ENCODE measurements around the gene CDH4. TPM values are rescaled to one million over a fixed set of nuclear protein-coding genes. Genes with fewer than 3 reads are reported as not detected.

The CDH4 gene
- total and polyA plus RNA-seq, 2 of the 13 experiments (the other 11 are each of a cell fraction or from before 2014, with no cell fraction given) = not detected

DNA sequence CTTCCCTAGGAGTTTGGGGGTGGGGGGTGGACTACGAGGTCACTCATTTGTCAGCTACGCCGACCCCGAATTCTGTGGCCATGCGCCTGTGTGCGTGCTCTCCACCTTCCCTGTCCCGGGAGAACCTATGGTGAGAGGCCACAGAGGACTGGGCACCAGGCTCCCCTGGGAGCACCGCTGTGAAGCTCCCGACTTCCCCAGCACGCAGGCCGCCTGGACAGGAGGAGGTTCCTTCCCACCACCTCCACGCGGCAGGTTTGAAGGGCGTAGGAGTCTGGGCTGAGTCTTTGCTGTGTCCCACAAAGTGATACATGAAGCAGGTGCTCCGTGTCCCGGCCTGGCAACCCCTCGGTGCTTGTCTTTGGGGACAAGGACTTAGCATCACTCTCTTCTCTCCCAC is 107.2 kb downstream of the CDH4 start (continued):
- TF ChIP-seq SKIL (CRISPR knock-in tag; IDR thresholded peaks at IDR 0.05; ENCODE audit: borderline replicate concordance) (no peak), POLR2AphosphoS5 (IDR thresholded peaks at IDR 0.05; ENCODE audit: low read depth, low read length) (no peak), ZNF124 (CRISPR knock-in tag; IDR thresholded peaks at IDR 0.05) (no peak)

GRCh38 chr20:61360296-61360695 is 108.2 kb downstream of the CDH4 start:
- no peaks in the 10 kb centered on the region for H3K36me3 ChIP-seq (replicated peaks in 1 of 2; ENCODE audit: control insufficient read depth in 1 of 2, insufficient read depth in 2 of 2, low read length in 2 of 2)
- in situ Hi-C loops (cut with HindIII; ENCODE audit: extremely low pct_ligation_motif_present, low pct_unique_long_range_greater_than_20kb) (no loop called here), intact Hi-C loops (cut with micrococcal nuclease; ENCODE audit: unreplicated experiment) (no loop called here)
- H3K4me2 ChIP-seq (ENCODE audit: low read depth, low read length) = no peak overlapping the region
- no peak overlapping the region for H3K4me3 ChIP-seq (replicated peaks in 1 of 3; ENCODE audit: insufficient read depth in 1 of 3, low read depth in 2 of 3, low read length in 3 of 3)
- H3K9me3 ChIP-seq (ENCODE audit: low read length) = no peaks in the 10 kb centered on the region
- CTCF ChIA-PET (ENCODE audit: low intra/inter-chr PET ratio, low total read pairs) = no interaction called here
- no peaks in the 10 kb centered on the region for H4K20me1 ChIP-seq (ENCODE audit: insufficient read depth, low read length)
- WGBS (ENCODE audit: low lambda C conversion rate) = 23% methylated on average over 7 of the region's 9 CpGs
- H2AFZ ChIP-seq (ENCODE audit: low read length) = no peak overlapping the region
- no peak for DNase-seq (ENCODE audit: low spot score)
- no TSS peak for BruUV-seq (replicated peaks)
- POLR2A ChIA-PET = no interaction called here
- no peak for ATAC-seq
- H3K79me2 ChIP-seq (ENCODE audit: insufficient read depth, low read length) = no peaks in the 10 kb centered on the region
- peaks cover 25 to 72% of the 10 kb centered on the region in 2 experiments; a peak in 4 of 5 replicates for H3K27me3 ChIP-seq (ENCODE audit: control insufficient read depth in 1 of 2, insufficient read depth in 2 of 2, low read length in 2 of 2)
- no peaks in the 10 kb centered on the region for H3K4me1 ChIP-seq (ENCODE audit: insufficient read depth, low read length)
- H3K27ac ChIP-seq (ENCODE audit: extremely low read length, insufficient read depth, low read length) = no peak overlapping the region
- FAIRE-seq = no peak
- no peak overlapping the region for H3K9ac ChIP-seq (ENCODE audit: insufficient read depth, low read depth, low read length)
- TF ChIP-seq ZHX1 (CRISPR knock-in tag; IDR thresholded peaks at IDR 0.05; ENCODE audit: low read depth) = no peak
- no peak for TF ChIP-seq BCL3 (CRISPR knock-in tag; IDR thresholded peaks at IDR 0.05)
- no peak for TF ChIP-seq CBX5 (CRISPR knock-in tag; IDR thresholded peaks at IDR 0.05; ENCODE audit: borderline replicate concordance)
- no peak for TF ChIP-seq RBM22 (optimal IDR thresholded peaks at IDR 0.05; ENCODE audit: low read length)
- no peak for TF ChIP-seq ZFP1 (CRISPR knock-in tag; IDR thresholded peaks at IDR 0.05)
- no peak for TF ChIP-seq TRAFD1 (CRISPR knock-in tag; IDR thresholded peaks at IDR 0.05; ENCODE audit: borderline replicate concordance)
- TF ChIP-seq ZNF605 (CRISPR knock-in tag; IDR thresholded peaks at IDR 0.05) = no peak
- TF ChIP-seq, protein P1, sequence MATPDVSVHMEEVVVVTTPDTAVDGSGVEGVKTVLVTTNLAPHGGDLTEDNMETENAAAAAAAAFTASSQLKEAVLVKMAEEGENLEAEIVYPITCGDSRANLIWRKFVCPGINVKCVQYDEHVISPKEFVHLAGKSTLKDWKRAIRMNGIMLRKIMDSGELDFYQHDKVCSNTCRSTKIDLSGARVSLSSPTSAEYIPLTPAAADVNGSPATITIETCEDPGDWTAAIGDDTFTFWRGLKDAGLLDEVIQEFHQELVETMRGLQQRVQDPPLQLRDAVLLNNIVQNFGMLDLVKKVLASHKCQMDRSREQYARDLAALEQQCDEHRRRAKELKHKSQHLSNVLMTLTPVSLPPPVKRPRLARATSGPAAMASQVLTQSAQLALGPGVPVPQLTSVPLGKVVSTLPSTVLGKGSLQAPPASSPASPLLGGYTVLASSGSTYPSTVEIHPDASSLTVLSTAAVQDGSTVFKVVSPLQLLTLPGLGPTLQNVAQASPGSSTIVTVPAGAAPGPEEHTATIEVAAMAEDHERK (CRISPR knock-in tag; IDR thresholded peaks at IDR 0.05; ENCODE audit: low read depth) = no peak
- TF ChIP-seq ZKSCAN1 (IDR thresholded peaks at IDR 0.05; ENCODE audit: low read length) = no peak
- no peak for TF ChIP-seq ZNF678 (CRISPR knock-in tag; IDR thresholded peaks at IDR 0.05)

All from HepG2 (cell line).